K562 treated with DMSO at 1 percent for 48 hours (cell line): ENCODE measurements around the gene SERHL2. TPM values are rescaled to one million over a fixed set of nuclear protein-coding genes. Genes with fewer than 3 reads are reported as not detected.

Experiments used
- total RNA-seq: library from RNA; unstranded; fragments of 300-600 nt; gene quantifications from 2 replicates; pipeline ENCODE4 v1.2.3, GENCODE V29; 2022; ENCODE audit warnings: low replicate concordance; ENCODE audit errors: extremely low read depth

SERHL2 gene, protein sequence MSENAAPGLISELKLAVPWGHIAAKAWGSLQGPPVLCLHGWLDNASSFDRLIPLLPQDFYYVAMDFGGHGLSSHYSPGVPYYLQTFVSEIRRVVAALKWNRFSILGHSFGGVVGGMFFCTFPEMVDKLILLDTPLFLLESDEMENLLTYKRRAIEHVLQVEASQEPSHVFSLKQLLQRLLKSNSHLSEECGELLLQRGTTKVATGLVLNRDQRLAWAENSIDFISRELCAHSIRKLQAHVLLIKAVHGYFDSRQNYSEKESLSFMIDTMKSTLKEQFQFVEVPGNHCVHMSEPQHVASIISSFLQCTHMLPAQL
- not detected in 2 replicates for total RNA-seq

GRCh38 chr22:42553475-42554361, at the start of gene SERHL2:
Gene SERHL2 (plus strand): TSS chr22:42553956. CDS start chr22:42554021, 65 bp downstream.

DNA sequence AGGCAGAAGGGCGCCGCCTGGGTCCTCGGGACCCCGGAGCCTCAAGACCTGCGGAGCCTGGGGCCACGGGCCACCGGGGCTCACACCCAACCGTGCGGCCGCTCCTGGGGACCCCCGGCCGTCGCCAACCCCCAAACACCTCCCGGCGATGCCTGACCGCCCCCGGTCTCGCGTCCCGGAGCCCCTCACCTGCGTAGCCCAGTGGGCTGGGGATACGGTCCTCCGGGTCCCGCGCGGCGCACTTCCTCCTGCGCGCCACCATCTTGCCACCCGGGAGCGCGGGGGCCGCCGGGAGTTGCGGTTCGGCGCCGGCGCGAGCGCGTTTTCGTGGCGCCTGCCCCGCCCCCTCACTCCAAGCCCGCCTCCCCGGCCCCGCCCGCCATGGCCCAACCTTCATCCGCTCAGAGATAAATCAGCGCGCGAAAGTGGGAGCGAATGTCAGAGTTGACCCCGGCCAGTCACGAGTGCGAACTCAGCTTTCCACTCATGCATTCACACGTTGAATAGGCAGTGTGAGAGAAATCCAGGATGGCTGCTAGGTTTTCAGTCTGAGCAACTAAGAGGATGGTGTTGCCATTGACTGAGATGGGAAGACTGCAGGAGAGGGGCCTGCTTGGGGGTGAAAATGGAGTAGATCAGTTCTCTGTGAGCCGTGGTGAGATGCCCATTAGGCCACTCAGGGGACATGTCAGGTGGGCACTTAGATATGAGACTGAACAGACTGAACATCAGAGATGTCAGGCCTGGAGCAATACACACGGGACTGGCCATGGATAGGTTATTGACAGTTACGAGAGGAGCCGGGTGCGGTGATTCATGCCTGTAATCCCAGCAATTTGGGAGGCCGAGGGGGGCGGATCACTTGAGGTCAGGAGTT, 34.0 kb upstream of the SERHL2 start, which contains the start of gene RRP7A:
Gene RRP7A (minus strand): TSS at position 272 of the 877 bp plus-strand sequence. CDS start 10 bp downstream, at position 262.

DNA sequence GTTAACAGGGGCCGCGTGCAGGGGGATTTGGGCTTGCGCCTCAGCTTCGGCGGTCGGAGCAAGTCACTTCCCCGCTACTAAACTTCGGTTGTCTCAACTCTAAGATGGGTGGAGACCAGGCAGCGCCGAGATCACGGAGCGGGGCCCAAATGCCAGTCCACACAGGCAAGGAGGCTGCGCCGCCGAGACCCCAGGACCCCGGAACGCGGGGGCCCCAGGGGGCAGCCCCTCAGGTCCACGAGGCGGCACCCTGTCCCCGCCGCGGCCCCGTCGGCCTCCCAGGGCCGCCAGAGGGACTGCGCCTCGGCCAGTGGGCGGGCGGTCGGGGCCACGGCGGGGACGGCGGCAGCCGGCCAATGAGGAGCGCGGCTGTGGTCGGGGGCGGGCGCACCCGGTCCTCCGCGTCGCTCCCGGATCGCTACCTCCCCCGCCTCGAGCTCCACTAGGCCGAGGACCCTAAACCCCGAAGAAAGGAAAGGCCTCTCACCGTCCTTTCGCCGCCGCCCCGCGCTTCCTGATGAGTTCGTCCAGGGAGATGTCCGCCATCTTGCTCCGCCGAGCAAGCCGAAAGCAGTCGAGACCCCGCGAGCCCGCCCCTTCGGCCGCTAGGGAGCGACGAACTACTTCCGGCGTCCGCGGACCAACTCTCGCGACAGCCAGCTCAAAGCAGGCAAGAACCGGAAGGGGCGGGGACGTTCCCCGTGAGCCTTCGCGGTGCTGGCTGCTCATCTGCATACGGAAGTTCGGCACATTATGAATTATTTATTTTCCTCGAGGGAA, 60.7 kb downstream of the SERHL2 start, which contains the start of gene POLDIP3:
Gene POLDIP3 (minus strand): TSS at position 572 of the 780 bp plus-strand sequence. CDS start 26 bp downstream, at position 546.

Other genes with a start within 250 kb of the SERHL2 start
- not detected in 2 replicates for gene NFAM1, start 121.6 kb upstream of the SERHL2 start, total RNA-seq
- gene RRP7A, start 34.2 kb upstream of the SERHL2 start, total RNA-seq: 989 TPM in 1 of 2 replicates, not detected in the other
- not detected in 2 replicates for gene POLDIP3, start 60.9 kb downstream of the SERHL2 start, total RNA-seq
- gene ATP5MGL, start 86.6 kb downstream of the SERHL2 start, total RNA-seq: not detected in 2 replicates
- gene CYB5R3, start 95.4 kb downstream of the SERHL2 start, total RNA-seq: not detected in 2 replicates
- gene A4GALT, start 166.9 kb downstream of the SERHL2 start, total RNA-seq: not detected in 2 replicates